NCI-H1092 treated with DMSO at 0.1 percent for 48 hours (cell line): Measurements from ENCODE around the gene TNC.

Experiments
- DNase-seq: peaks from one replicate; lab custom pipeline; 2025; lab: John Stamatoyannopoulos, UW

Gene TNC

DNA sequence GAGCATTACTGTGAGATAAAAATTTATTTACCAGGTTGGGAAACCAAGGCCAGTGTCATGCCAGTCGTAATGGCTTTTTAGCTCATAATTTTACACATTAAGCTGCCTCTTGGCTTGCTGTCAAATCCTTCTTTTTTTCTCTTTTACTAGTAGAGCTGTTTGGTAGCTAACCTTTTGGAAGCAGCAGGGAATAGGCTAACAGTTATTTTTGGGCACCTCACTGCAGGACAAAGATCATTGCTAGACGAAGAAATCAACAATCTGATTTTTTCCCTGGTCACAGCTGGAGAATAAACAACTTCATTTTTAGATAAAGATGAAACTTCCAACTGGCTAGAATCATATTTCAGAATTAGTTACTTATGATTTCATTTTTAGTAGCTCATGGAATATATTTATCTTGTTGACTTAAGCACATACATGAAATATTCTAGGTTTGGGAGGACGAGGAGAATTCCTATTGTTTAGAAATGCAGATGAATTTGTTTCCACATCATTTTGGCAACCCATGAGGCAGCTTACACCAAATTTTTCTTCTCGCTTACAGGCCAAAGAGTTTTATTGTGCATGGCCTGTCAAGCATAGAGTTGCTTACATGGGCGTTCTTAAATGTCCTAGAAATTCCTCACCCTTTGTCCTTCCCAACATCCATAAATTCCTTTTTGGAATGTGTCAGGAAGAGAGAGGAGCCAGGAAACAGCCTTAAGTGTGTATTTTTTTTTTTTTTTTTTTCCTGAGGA lies 19.6 kb downstream of the TNC start:
- DNase-seq: no peak

DNA sequence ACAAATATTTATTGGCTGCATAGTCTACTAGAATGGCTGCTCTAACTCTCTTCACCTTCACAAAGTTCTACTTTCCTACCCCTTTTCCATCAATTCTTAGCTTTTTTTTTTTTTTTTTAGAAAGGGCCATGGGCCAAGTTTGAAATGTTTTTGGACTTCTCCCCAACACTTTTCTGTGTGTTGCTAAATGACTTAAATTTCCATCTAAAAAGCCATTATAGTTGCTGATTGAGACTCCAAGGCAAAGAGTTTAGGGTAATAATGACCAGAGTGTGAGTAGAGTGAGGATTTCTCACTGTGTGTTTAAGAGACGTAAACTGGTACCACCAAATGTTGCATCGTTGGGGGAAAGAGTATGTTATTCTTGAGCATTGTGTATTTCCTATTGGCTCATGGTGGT lies 24.4 kb downstream of the TNC start:
- no peak for DNase-seq

GRCh38 chr9:115090486-115090885 lies 27.5 kb downstream of the TNC start:
- DNase-seq: no peak

- DNase-seq: no peak
Observed at GRCh38 chr9:115088860-115089259, 29.1 kb downstream of the TNC start.

- DNase-seq: no peak
Observed at GRCh38 chr9:115086886-115087285, 31.1 kb downstream of the TNC start.

GRCh38 chr9:115086461-115086860 lies 31.5 kb downstream of the TNC start:
- no peak for DNase-seq

GRCh38 chr9:115085773-115086377 lies 32.1 kb downstream of the TNC start:
- no peak for DNase-seq

DNA sequence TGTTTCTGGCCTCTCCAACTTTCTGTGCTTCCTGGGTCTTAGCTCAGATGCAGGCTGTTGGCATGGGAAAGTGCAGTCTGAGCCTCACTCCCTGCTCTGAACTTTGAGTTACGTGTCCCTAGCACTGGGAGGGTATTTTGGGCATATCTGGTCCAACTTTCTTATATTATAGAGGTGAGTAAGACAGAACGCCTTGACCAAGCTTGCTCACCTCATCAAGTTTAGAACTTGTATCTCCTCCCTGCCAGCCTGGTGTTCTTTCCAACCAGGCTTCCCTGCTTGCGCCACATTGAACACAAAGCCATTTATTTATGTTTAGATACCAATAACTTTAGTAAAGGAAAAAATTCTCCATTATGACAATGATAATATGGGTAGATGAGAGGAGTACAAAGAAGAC lies 33.2 kb downstream of the TNC start:
- no peak for DNase-seq

- DNase-seq: no peak
Observed at GRCh38 chr9:115084157-115084556, 33.8 kb downstream of the TNC start.

DNA sequence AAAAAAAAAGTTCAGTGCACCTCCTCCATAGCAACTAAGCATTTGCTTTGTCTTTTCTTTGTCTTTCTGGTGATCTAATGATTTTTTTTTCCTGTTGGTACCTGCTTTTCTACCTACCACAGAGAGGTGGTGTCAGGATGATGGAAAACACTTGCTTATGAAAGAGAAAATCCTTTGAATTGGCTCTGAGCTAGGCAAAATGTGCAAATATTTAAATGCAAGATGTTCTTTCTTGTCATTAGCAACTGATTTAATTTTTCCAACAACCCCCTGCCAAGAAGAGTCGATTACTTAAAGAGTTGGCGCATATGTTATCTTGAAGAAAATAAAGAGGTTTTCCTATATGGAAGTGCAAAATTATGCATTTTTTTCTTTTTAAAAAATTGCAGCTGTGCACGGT lies 37.7 kb downstream of the TNC start:
- no peak for DNase-seq

DNA sequence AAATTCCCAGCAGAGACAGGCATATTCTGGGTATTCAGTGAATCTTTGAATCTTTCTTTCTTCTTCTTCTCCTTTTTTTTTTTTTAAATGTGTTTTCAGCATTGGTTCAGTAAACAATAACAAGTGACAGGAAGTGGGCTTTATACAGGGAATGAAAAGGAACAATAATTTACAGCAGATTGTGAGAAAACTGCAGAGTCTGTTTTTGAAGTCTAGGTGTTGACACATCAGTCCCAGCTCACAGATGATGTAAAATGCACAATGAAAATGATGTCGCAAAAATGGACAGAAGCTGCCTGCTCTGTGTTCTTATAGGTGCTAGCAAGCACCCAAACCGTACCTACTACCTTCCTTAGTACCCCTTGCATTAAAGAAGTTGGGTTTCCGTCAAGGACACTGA lies 38.8 kb downstream of the TNC start:
- no peak for DNase-seq

DNA sequence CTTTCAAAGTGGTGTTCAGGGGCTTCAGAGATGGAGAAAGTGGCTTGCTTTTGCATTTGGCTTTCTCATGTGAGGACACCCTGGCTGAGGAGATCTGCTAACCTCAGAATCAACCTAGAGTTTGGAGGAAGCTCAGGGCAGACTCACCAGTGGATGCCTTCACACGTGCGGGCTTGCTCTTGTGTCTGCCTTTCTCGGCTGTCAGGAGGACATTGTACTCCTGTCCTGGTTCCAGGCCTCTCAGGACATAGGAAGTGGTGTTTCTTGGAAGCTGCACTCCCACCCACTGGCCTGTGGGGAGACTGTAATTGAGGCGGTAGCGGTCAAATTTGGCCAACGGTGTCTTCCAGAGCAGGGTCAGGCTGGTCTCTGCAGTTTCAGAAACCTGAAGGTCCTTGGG lies 44.5 kb downstream of the TNC start:
- no peak for DNase-seq

DNA sequence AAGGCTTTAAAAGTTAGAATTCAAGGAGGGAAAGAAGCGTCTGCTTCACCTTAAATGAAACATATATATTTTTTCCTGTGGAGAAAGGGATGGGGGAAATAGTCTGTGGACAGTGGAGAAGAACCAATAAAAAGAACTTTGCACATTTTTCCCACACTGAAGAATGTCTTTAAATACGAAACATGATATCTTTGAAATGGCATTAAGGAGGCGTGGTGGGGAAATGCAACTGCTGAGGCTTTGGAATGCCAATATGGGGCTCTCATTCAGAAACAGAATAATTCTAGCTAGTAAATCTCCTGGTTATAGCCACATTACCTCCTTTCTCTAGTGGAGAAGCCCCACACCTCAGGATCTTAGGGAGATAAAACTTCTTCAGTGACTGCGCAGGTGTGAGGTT lies 46.8 kb downstream of the TNC start:
- no peak for DNase-seq

- no peak for DNase-seq
Observed at GRCh38 chr9:115069771-115070170, 48.2 kb downstream of the TNC start.

DNA sequence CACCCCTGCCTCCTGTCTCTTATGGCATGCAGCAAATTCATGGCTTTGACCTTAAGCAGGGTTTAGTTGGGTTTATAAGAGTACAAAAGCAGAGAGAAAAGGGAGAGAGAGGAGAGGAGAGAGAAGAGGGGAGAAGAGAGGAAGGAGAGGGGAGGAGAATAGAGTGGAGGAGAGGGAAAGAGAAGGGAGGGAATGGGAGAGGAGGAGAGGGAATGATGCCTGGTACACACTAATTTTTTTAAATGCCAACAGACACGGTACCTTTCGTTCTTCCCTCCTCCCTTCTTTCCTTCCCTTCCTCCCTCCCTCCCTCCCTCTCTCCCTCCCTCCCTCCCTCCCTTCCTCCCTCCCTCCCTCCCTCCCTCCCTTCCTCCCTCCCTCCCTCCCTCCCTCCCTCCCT lies 48.7 kb downstream of the TNC start:
- no peak for DNase-seq

- no peak for DNase-seq
Observed at GRCh38 chr9:115068031-115068430, 49.9 kb downstream of the TNC start.

DNA sequence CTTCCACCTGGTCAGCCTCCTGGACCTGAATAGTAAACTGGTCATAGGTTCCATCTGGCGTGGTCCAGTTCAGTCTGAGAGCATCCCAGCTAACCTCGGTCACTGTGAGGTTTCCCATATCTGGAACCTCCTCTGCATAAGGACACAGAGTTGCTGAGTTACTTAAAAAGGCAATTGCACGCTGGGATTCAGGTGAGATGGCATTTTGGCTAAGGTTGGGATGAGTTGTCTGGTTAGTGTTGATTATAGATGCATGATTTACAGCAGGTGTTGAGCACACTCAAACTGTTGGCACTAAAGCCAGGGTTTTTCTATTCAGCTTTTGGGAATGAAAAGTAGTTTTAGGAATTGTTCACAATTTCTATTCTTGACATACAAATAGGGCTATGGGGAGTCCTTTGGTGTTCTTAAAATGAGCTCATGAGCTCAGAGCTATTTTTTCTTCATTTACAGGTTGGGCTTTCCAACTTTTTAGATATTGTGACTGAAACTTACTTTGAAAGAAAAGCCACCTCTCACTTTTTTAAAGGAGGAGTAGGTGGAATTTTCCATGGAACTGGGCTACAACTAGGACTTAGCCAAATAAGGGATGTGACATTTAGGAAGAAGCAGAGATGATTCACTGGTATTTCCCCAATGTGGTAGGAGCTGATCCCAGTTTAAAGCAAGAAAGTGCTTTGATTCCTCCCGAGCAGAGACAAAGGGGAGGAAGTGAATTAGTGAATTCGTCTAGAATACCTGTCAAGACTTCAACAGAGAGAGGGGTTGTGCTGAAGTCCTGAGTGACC lies 54.7 kb downstream of the TNC start:
- DNase-seq: no peak

- DNase-seq: no peak
Observed at GRCh38 chr9:115058684-115059315, 59.2 kb downstream of the TNC start.

DNA sequence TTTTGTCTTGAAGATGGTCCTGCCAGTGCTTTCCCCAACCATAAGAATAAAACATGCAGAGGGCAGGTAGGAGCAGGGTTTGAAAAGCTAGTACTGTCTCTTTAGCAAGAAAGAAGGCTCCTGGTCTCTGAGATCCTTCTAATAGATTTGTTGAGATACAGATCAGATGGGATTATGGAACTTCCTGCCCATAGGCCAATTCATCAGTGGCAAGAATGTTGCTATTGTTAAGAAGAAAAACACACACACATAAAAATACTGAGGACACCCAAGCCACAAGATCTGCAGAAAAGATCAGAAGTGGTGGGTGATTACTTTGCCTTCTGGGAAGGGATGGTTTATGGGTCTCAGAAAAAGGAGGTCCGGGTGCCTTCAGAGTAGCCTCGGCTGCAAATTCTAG lies 59.8 kb downstream of the TNC start:
- DNase-seq: no peak

GRCh38 chr9:115057559-115057958 lies 60.4 kb downstream of the TNC start:
- DNase-seq: no peak

DNA sequence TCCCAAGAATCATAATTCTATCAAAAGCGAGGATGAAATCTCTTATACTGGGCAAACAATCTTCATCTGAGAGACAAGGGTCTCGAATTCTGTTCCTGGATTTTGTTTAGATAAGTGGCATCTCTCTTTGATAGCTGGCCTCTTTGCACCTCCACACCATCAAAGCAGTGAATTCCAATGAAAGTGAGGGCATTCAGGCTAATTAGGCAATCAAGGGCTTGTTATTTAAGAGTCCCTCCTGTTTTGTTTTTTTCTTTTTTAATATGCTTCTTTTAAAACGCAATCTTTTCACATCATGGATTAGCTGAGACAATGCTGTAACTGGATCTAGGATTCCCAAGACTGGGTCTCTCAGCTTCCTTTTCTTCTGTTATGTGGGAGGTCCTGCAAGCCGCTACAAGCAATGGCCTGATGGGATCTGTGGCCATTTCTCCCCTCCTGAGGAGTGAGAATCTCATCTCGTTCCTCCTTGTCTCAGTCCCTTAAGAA lies 67.9 kb downstream of the TNC start:
- DNase-seq: no peak

DNA sequence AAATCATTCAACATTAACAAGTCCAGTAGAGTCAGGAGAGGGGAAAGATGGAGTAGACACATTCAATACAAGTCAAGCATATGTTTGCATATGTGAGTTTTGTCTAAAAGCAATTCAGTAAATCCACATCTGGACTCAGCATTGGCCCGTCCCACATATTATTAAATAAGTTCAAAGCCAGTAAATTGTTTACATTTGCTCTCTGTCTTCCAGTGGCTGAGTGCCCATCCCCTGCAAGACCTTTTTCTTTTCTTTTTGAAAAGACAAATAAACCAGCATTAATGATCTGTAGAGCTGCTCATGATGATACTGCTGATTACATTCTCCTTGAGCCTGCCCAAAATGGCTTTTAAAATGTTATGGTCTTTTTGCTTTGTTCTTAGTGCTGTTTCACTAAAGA lies 71.1 kb downstream of the TNC start:
- no peak for DNase-seq

DNA sequence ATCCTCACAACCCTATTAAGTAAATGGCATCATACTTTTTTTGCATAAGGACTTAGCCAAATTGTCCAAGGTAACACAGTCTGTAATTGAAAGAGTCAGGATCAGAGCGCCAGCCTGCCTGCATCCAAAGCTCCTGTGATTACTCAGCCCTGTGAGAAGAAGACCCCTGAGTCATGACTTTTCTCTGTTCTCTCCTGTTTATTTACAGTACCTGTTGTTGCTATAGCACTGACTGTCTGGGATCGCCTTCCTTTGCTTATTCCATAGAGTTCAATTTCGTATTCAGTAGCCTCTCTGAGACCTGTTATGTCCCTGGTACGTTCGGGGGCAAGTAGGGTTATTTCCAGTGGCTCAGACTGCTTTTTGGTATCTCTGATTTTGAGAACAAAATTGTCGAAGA lies 71.8 kb downstream of the TNC start:
- DNase-seq: no peak
